Measurements from ENCODE around the gene TLE7.

TLE7 gene

DNA sequence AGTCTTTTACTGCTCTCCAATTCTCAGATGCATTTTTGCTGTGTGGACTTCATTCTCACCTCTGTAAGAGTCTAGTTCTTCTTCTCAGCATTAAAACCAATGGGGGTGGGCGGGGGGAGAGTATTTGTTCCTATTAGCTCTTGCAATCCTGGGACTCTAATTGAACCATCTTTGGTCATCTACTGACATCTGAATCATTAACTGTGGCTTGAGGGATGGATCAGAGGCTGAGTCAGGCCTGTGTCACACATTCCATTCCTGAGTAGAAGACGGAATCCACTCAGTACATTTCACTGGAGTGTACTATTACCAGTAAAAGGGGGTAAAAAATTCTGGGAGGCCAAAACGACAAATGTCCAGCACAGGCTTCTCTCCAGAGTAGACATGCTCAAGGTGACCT is 33.0 kb upstream of the TLE7 start:
- Histone ChIP-seq H3K4me3 (ENCODE audit: low read depth, low read length) (no peak overlapping the region), H3K27ac (ENCODE audit: extremely low read depth, low read depth, low read length) (no peak overlapping the region), H3K36me3 (ENCODE audit: control insufficient read depth in 2 of 2, insufficient read depth in 1 of 2, low read length in 2 of 2) (peaks cover 0 to 39% of the 10 kb centered on the region in 2 experiments; a peak in 1 of 3 replicates), H3K9me3 (ENCODE audit: control insufficient read depth, insufficient read depth, low read depth, low read length) (no peaks in the 10 kb centered on the region), H3K4me1 (ENCODE audit: control insufficient read depth, insufficient read depth, low read length) (no peaks in the 10 kb centered on the region)
- no peak for TF ChIP-seq ZNF214 (tag by site-specific recombination; IDR thresholded peaks at IDR 0.05; ENCODE audit: borderline replicate concordance)
- no peak for TF ChIP-seq ZNF514 (tag by site-specific recombination; IDR thresholded peaks at IDR 0.05)
- no peak for TF ChIP-seq ZFP41 (tag by site-specific recombination; IDR thresholded peaks at IDR 0.05; ENCODE audit: borderline replicate concordance)
- TF ChIP-seq HOXD13 (CRISPR knock-in tag; IDR thresholded peaks at IDR 0.05; ENCODE audit: borderline replicate concordance), result no peak
- TF ChIP-seq ZFP3 (tag by site-specific recombination; IDR thresholded peaks at IDR 0.05; ENCODE audit: low read depth), result no peak
- no peak for TF ChIP-seq ZNF626 (tag by site-specific recombination; IDR thresholded peaks at IDR 0.05)
- no peak for TF ChIP-seq IKZF3 (tag by site-specific recombination; IDR thresholded peaks at IDR 0.05)
- TF ChIP-seq SP3 (tag by site-specific recombination; IDR thresholded peaks at IDR 0.05), result no peak
- no peak for TF ChIP-seq ZNF664 (tag by site-specific recombination; IDR thresholded peaks at IDR 0.05)
- no peak for TF ChIP-seq ZNF654 (tag by site-specific recombination; IDR thresholded peaks at IDR 0.05; ENCODE audit: low read depth)
- no peak for TF ChIP-seq PRDM1 (tag by site-specific recombination; IDR thresholded peaks at IDR 0.05)
- TF ChIP-seq, protein P1, sequence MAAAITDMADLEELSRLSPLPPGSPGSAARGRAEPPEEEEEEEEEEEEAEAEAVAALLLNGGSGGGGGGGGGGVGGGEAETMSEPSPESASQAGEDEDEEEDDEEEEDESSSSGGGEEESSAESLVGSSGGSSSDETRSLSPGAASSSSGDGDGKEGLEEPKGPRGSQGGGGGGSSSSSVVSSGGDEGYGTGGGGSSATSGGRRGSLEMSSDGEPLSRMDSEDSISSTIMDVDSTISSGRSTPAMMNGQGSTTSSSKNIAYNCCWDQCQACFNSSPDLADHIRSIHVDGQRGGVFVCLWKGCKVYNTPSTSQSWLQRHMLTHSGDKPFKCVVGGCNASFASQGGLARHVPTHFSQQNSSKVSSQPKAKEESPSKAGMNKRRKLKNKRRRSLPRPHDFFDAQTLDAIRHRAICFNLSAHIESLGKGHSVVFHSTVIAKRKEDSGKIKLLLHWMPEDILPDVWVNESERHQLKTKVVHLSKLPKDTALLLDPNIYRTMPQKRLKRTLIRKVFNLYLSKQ (tag by site-specific recombination; IDR thresholded peaks at IDR 0.05; ENCODE audit: borderline replicate concordance), result no peak
- TF ChIP-seq, protein P2, sequence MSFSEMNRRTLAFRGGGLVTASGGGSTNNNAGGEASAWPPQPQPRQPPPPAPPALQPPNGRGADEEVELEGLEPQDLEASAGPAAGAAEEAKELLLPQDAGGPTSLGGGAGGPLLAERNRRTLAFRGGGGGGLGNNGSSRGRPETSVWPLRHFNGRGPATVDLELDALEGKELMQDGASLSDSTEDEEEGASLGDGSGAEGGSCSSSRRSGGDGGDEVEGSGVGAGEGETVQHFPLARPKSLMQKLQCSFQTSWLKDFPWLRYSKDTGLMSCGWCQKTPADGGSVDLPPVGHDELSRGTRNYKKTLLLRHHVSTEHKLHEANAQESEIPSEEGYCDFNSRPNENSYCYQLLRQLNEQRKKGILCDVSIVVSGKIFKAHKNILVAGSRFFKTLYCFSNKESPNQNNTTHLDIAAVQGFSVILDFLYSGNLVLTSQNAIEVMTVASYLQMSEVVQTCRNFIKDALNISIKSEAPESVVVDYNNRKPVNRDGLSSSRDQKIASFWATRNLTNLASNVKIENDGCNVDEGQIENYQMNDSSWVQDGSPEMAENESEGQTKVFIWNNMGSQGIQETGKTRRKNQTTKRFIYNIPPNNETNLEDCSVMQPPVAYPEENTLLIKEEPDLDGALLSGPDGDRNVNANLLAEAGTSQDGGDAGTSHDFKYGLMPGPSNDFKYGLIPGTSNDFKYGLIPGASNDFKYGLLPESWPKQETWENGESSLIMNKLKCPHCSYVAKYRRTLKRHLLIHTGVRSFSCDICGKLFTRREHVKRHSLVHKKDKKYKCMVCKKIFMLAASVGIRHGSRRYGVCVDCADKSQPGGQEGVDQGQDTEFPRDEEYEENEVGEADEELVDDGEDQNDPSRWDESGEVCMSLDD (tag by site-specific recombination; IDR thresholded peaks at IDR 0.05), result no peak
- no peak for TF ChIP-seq OVOL3 (tag by site-specific recombination; IDR thresholded peaks at IDR 0.05)
- no peak for TF ChIP-seq ZNF473 (tag by site-specific recombination; IDR thresholded peaks at IDR 0.05)
- TF ChIP-seq BCL6B (tag by site-specific recombination; IDR thresholded peaks at IDR 0.05), result no peak
- POLR2A ChIA-PET, result no interaction called here
- CTCF ChIA-PET, result interaction anchor here (0.9 to 1.0 kb wide), 2 partner anchors 16 to 62 kb away, joined by 3 to 4 read pairs; no protein-coding TSS in a partner anchor

GRCh38 chr16:71473891-71474290 is 32.0 kb upstream of the TLE7 start:
- CTCF ChIA-PET, result interaction anchor here (1.0 kb wide), 1 partner anchor 15 kb away, joined by 3 read pairs; no protein-coding TSS in a partner anchor

More at GRCh38 chr16:71473891-71474290, 32.0 kb upstream of the TLE7 start:
- Histone ChIP-seq H3K4me3 (ENCODE audit: low read depth, low read length) (no peak overlapping the region), H3K27ac (ENCODE audit: extremely low read depth, low read depth, low read length) (no peak overlapping the region), H3K36me3 (ENCODE audit: control insufficient read depth in 2 of 2, insufficient read depth in 1 of 2, low read length in 2 of 2) (peaks cover 0 to 39% of the 10 kb centered on the region in 2 experiments; a peak in 1 of 3 replicates), H3K4me1 (ENCODE audit: control insufficient read depth, insufficient read depth, low read length) (no peaks in the 10 kb centered on the region), H3K9me3 (ENCODE audit: control insufficient read depth, insufficient read depth, low read depth, low read length) (no peaks in the 10 kb centered on the region)
- POLR2A ChIA-PET, result no interaction called here
- TF ChIP-seq ZNF843 (tag by site-specific recombination; IDR thresholded peaks at IDR 0.05) (no peak), KLF7 (tag by site-specific recombination; IDR thresholded peaks at IDR 0.05; ENCODE audit: borderline replicate concordance) (no peak), ZNF23 (tag by site-specific recombination; IDR thresholded peaks at IDR 0.05; ENCODE audit: borderline replicate concordance) (no peak), ZFHX2 (tag by site-specific recombination; conservative IDR thresholded peaks at IDR 0.05) (no peak), KLF9 (tag by site-specific recombination; IDR thresholded peaks at IDR 0.05; ENCODE audit: low read depth) (no peak), ZNF211 (tag by site-specific recombination; IDR thresholded peaks at IDR 0.05; ENCODE audit: low read depth) (no peak)

Data from HEK293 (cell line).